Measurements from ENCODE around the gene PPIP5K2.

GRCh38 chr5:103127292-103127817 lies 7.3 kb downstream of the PPIP5K2 start:
- no peak for TF ChIP-seq CTCF (conservative IDR thresholded peaks at IDR 0.05; ENCODE audit: low read depth, low read length)
- TF ChIP-seq EZH2 (IDR thresholded peaks at IDR 0.05; ENCODE audit: borderline replicate concordance, low read depth, low read length, poor library complexity, severe bottlenecking) = no peak

All from A673 (cell line).